GM19099 (cell line): Measurements from ENCODE around the gene JADE1.

ENCODE experiments used
- POLR2A ChIP-seq: IDR thresholded peaks from 3 replicates; pipeline ENCODE4 v1.6.1; 2011; ENCODE audit warnings: low read depth; ENCODE audit not compliant: insufficient read length; ENCODE audit errors: extremely low read depth

Gene JADE1

GRCh38 chr4:128800701-128801284, 8.7 kb upstream of the JADE1 start:
- TF ChIP-seq POLR2A = no peak

DNA sequence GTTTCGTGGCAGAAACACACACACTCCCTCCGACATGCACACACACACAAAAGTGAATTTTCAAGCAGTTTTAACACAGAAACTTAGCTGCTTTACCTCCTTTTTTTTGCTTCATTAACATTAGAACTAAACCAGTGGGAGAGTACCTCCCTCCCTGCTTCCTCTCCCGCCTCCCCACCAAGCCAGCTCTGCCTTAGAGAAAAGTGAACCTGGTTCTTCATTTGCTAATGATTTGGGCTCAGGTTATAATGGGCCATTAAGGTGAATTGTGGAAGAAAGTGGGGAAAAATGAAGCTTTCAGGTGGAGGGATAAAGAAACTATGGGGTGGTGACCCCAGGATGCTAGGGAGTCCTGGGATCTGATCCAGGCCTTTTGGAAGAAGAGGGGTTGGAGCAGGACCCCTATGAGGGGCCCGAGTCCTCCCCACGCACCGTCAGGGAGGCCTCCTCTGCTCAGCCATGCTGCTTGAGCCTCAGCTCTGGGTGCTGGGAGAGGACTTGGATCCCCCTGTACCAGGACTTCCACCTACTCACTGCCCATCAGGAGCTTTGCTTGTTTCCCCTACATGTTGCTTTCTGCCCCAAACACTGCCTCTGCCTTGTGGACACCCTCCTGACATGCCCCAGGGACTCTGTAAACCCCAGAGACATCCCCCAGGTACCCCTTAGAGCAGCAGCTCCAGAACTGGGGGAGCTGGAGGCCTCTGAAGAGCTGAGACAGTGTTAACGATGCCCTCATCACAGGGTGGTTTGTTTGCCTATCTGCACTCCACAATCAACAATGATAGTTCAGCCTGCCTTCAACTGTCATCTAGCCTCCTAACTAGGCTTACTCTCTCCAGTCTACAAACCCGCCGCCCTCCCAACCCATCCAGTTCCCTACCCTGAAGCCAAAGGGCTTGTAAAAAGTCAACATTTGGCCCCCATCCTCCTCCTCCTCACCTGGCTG, 6.5 kb upstream of the JADE1 start:
- no peak for TF ChIP-seq POLR2A

GRCh38 chr4:128803783-128804182, 5.7 kb upstream of the JADE1 start:
- TF ChIP-seq POLR2A = no peak

GRCh38 chr4:128810331-128810870, 901 bp downstream of the JADE1 start:
- no peak for TF ChIP-seq POLR2A

DNA sequence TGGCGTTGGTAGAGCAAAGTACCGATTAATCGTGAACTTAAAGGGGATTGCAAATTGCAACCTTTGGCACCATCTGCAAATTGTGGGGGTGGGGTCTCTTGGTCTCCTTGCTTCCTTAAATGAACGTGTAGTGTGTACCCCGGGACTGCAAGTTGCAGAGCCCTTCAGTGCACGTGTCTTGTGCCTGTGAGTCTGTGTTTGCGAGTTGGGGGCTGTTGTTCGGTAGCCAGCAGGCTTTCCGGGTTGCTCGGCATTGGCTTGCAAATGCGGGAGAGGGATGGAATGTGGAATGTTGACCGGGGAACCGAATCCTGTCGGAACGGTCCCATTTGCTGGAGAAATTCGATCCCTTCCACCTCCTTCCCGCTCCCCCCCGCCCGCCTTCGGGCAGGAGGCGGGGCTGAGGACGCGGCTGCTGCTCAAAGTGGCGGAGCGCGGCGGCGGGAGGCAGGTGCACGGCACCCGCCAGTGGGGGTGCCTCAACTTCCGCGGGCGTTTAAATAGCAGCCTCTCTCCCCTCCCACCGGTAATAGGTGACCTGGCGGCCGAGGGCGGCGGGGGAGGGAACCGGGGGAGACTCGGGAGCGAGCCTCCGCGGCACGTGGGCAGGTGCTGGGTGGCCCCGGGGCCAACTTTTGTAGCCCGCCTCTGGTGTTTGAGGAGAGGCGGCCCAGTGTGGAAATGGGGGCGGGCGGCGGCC, 1.5 kb downstream of the JADE1 start:
- peak; percentile 79 for TF ChIP-seq POLR2A

DNA sequence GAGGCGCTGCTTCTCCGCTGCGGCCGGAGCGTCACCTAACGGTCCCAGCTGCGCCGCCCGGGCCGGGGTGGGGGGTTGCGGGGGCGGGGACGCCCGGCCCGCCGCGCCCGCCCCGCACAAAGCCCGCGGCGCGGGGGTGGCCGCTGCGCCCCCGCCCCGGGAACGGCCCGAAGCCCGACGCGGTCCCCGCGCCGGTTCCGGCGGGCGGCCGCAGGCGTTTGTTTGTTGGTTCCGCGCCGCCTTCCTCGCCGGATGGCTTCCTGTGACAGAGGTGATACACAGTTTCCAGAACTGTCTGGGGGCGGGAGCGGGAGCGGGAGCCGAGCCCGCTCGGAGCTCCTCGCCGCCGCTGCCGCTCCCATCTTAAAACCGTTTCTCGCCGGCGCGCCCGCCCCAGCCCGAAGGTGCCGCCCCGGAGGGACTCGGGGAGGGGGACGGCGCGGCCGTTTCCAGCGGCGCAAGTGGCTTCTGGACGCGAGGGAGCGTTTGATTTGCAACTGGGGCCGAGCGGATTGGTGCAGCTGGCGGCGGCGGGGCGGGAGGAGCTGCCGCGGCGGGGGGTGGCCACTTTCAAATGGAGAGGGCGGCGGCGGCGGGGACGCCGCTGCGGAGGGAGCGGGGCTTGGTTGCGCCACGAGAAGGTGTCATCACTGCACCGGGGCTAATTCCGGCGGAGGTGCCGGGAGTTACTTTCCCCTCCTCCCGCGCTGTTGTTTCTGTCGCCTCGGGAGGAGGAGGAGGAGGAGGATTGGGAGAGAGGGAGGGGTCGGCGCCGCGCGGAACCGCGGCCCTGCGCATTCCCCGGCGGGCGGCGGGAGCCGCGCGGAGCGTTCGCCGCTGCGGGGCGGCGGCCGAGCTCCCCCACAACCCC, 2.3 kb downstream of the JADE1 start:
- peak; percentile 76 for TF ChIP-seq POLR2A

DNA sequence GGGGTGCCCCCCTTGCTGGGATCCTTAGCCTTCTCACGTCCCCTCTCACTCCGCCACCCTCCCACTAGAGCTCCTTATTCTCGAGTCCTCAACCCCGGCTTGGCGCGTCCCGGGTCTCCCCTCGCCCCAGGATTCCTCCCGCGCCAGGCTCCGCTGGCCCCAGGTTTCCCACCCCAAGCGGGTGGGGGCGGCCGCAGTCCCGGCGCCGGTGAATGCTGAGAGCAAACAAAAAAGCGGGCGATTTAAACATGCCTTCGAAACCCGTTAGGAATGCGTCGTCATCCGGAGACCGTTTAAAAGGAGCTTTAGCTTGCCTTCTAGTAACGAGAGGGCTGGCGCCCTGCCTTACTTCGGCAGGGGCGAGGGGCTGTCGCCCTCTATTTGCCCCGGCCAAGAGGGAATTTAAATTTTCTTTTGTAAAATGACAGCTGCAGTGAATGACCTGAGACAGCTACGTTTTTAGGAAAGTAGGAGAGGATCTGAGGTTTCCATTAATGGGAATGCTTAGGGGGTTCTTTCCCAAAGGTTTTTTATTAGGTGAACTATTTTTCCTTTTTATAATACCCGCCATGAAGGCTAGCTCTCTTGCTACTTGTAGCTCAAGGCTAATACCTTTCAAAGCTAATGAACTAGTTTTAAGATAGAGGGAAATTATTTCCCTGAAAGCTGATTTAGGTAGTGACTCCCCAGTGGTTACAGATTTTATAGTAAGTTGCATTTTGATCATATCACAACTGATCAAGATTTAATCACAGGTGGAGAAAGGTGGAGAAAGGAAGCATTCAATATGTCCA, 3.1 kb downstream of the JADE1 start:
- TF ChIP-seq POLR2A = no peak

DNA sequence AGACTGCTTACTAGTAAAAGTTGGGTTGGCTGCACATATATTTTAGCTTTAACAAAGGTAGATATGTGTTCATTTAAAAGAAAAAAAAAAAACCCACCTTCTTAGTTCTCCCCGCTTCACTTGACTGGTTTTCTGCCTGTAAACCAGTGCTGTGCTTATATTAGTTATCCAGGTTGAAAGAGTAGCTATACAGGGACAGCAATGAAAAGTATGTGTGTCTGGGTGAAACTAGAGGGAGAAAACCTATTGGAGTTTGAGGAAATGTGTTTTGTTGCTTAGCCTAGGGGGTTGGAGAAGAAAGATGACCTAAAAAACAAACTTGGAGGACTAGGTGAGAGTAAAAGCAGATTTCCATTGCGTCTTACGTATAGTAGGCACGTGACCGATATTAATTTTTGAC, 4.5 kb downstream of the JADE1 start:
- TF ChIP-seq POLR2A = no peak

GRCh38 chr4:128818442-128818841, 8.9 kb downstream of the JADE1 start:
- no peak for TF ChIP-seq POLR2A

DNA sequence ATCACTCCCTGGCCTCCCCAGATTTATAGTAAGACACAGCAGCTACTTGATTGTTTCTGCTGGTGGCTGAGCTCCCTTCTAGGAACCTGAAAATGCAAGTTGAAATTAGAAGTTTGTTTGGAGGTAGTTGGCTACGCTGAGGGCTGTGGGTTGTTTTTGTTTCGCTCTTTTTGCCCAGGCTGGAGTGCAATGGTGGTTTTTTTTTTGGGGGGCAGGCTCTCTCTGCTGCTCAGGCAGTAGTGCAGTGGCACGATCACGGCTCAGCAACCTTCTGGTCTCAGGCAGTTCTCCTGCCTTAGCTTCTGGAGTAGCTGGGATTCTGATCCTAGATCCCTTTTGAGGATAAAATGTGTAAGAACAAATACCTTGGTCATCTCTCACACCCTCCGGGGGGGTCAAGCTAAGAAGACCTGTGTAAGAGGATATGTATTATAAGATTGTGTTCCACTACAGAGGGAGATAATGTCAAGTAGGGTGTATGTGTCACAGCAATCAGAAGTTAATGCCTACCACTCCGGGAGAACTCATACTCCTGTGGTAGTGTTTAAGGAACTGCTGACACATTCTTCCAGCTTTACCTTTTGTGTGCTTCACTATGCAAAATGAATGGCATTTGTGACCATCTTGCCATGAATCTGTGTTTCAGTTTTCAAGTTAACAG, 9.7 kb downstream of the JADE1 start:
- TF ChIP-seq POLR2A = no peak

DNA sequence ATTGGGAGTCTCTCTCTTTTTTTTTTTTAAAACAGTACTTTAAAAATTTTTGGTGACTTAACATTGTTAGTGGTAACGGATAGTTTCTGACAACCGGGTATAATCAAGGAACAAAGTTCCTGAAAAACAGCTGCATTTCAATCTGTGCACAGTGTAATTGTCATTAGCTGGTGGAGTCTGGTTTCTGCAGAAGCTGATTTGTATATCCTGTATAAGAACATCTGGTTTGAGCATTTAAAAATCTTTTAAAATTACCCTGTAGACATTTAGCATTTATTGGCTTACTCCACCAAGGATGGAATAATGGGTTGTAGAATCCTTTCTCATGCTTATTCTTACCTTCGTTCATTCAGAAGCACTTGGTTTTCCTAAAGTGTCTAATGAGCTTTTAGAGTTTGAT, 11.2 kb downstream of the JADE1 start:
- no peak for TF ChIP-seq POLR2A

- TF ChIP-seq POLR2A = no peak
Observed at GRCh38 chr4:128821151-128821550, 11.7 kb downstream of the JADE1 start.

- TF ChIP-seq POLR2A = no peak
Observed at GRCh38 chr4:128823025-128823661, 13.6 kb downstream of the JADE1 start.

DNA sequence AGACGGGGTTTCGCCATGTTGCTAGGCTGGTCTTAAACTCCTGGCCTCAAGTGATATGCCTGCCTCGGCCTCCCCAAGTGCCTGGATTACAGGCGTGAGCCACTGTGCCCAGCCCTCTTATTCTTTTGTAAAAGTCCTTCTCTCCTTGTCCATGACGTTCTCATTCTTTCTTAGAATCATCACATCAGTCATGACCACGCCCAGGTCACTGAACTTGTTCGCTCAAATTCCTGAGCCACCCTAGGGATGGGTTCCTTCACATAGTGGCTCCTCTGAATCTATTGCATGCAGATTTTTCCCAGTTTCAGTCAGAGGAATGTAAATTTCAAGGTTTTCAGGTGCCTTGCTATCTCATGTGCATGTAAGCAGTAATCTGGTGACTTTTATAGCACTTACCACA, 15.7 kb downstream of the JADE1 start:
- no peak for TF ChIP-seq POLR2A
